ENCODE data around the gene NF1.

Gene NF1

DNA sequence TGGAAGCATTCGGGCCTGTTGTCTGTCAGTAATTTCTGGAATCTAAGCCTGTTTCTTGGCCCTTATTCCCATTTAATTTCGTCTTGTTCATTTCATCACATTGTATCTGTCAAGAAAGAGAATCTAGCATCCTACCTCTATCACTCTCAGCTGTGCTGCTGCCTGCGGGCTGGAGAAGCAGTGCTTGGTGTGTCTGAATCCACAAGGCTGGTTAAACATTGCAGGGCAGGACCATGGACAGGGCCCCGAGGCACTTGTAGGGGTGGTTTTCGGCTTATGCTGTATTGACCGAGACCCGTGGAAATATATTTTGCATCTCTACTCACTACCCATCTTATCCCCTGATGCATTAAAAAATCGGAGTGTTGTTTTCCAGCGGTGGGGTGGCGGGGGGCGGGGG, 299.8 kb downstream of the NF1 start:
- DNase-seq (ENCODE audit: low read depth) = peak; percentile 25
- H3K4me3 ChIP-seq (ENCODE audit: low read length) = no peak overlapping the region
- TF ChIP-seq, protein P1, sequence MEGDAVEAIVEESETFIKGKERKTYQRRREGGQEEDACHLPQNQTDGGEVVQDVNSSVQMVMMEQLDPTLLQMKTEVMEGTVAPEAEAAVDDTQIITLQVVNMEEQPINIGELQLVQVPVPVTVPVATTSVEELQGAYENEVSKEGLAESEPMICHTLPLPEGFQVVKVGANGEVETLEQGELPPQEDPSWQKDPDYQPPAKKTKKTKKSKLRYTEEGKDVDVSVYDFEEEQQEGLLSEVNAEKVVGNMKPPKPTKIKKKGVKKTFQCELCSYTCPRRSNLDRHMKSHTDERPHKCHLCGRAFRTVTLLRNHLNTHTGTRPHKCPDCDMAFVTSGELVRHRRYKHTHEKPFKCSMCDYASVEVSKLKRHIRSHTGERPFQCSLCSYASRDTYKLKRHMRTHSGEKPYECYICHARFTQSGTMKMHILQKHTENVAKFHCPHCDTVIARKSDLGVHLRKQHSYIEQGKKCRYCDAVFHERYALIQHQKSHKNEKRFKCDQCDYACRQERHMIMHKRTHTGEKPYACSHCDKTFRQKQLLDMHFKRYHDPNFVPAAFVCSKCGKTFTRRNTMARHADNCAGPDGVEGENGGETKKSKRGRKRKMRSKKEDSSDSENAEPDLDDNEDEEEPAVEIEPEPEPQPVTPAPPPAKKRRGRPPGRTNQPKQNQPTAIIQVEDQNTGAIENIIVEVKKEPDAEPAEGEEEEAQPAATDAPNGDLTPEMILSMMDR (conservative IDR thresholded peaks at IDR 0.05; ENCODE audit: low read depth, low read length) = no peak

DNA sequence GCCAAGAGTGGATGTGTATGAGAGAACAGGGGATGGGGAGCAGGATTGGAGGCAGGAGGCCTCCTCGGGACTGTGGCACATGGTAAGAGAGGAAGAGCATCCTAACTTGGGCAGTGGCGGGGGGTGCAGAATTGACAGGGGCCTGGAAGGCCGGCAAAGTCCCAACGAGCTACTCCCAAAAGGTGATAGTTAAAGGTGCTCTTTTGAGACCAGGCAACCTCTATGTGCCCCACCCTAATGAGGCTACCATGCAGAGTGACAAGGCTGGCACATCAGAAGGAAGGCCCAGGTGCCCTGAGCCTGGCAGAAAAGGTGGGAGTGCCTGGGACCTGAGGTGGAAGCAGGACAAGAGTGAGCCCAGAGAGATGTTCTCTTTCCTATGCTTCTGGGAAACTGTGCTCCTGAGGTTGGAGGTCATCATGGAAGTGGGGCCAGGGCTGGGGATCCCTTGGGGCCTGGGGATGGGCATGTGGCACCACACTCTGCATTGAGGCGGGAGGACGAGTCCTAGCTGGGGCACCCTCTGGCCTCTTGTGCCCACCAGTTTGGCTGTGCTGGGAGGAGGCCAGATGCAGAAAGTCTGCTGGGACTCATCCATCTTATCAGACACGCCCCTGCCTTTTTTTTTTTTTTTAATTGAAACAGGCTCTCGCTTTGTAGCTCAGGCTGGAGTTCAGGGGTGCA, 302.6 kb downstream of the NF1 start:
- no peak for DNase-seq (ENCODE audit: low read depth)
- H3K4me3 ChIP-seq (ENCODE audit: low read length) = no peak overlapping the region
- TF ChIP-seq, protein P1 (conservative IDR thresholded peaks at IDR 0.05; ENCODE audit: low read depth, low read length) = no peak

DNA sequence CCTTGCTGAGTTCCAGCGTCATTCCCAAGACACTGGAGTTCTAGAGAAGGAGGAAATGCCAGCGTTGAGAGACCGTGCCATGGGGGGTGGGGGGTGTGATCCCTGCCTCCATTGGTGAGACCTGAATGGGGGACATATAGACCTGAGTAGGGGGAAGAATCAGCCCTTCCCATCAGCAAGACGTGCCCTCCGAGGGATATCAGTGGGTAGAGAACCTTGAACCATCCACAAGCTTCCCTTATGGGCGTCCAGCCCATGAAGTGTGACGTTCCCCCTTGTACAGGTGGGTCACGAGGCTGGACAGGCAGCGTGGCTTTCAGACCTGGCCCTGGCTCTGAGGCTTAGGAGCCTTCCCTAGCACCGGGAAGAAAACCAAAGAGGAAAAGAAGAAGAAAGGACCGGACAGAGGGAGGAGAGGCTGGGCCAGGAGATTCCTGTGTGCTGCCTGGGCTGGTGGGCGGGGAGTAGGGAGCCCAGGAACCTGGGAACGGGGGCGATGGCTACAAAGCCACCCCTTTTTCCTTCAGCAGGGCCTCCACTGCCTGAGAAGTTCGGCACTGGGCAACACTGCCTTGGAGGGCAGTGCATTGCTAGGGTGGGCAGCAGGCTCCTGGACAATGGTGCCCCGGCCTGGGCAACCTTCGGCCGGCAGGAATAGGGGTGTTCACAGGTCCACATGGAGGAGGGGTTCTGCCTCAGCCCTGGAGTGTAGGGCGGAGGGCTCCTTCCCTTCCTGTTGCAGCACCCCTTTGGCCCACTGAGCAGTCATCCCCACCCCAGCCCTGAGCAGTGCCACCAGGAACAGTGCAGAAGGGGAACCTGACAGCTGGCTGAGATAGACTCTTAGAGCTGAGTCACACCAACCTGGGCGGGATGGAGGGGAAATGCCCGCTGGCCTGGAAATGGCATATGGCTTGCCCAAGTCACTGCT, 303.9 kb downstream of the NF1 start:
- TF ChIP-seq, protein P1 (conservative IDR thresholded peaks at IDR 0.05; ENCODE audit: low read depth, low read length) = no peak
- H3K4me3 ChIP-seq (ENCODE audit: low read length) = no peak overlapping the region
- no peak for DNase-seq (ENCODE audit: low read depth)

DNA sequence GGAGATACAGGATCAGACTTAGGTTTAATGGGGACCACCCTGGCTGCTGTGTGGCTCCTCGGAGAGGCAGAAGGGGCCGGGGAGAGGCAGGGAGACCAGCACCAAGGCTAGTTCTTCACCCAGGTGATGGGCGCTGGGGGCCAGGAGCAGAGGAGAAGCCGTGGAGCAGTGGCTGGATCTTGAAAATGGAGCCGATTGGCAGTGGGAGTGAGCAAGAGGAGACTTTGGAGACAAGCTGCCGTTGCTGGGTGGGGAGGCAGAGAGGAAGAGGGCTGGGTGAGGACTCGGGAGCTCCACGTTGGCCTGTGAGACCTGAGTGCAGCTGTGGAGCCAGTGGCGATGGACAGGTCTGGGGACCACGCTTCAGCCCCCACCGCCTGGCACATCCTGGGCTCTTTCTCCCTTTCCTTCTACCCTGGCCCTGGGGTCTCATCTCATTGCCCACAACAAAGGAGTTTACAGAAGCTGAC, 305.7 kb downstream of the NF1 start:
- no peak overlapping the region for H3K4me3 ChIP-seq (ENCODE audit: low read length)
- no peak for DNase-seq (ENCODE audit: low read depth)
- TF ChIP-seq, protein P1 (conservative IDR thresholded peaks at IDR 0.05; ENCODE audit: low read depth, low read length) = no peak

DNA sequence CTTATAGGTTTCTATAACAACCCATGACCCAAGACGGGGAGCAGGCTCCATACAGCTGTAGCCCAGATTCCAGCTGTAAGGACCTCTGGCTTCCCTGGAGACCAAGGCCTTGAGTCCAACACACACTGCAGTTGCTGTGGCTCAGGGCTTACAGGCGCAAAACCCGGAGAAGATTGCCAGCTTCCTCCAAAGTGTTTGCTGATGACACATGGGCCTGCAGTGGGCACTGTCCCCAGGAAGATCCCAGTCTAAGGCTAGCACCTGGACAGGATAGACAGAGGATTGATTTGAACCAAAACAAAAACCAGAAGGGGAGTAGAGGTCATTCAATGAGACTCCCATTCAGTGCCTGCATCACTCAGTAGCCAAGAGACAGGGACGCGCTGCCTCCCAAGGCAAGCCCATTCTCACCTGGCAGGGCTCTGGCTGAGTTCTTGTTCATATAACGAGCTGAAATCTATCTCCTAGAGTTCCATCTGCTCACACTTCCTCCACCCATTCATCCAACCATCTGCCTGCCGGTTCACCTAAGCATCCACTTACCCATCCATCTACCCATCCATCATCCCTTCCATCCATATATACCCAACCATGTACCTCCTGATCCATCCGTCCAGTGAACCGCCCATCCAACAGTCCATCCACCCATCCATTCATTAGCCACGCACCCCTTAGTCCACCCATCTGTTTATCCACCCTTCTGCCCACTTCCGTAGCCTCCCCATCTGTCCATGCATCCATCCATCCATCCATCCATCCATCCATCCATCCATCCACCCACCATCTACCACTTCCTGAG, 306.9 kb downstream of the NF1 start:
- no peak overlapping the region for H3K4me3 ChIP-seq (ENCODE audit: low read length)
- no peak for DNase-seq (ENCODE audit: low read depth)
- TF ChIP-seq, protein P1 (conservative IDR thresholded peaks at IDR 0.05; ENCODE audit: low read depth, low read length) = no peak

DNA sequence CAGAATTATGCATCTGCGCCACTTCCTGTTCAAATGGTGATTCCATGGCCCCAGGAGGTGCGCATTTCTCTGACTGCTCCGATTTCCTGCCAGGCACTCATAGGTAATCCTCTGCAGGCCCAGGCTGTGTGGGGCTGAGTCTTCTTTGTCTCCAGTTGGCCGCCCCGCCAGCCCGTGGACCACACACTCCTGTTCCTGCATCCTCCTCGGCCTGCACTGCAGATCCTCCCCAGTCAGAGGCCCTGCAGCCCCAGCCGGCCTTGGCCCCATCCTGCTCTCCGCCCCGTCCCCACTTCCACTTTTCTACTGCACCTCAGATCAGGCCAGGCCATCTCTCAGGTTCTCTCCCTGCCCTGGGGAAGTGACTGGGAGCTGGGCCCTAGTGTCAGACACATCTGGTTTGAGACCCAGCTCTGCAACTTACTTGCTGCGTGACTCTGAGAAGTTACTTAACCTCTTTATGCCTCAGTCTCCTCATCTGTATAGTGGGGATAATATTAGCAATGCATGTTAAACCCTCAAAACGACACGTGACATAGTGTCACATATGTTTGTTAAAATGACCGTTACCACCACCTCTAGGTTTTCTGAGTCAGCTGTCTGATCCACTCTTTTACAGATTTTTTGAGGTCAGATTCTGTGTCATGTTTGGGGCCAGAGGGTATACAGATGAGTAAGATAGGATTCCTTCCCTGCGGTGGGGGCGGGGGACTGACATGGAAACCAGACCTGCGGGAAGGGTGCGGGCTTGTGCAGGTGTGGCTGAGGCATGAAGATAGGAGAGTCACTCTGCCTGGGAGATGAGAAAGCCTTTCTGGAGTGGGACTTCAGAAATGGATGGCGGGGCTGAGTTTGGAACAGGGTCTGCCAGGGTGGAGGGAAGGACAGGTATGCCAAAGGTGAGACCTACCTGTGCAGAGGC, 309.5 kb downstream of the NF1 start:
- TF ChIP-seq, protein P1 (conservative IDR thresholded peaks at IDR 0.05; ENCODE audit: low read depth, low read length) = no peak
- H3K4me3 ChIP-seq (ENCODE audit: low read length) = no peak overlapping the region
- no peak for DNase-seq (ENCODE audit: low read depth)
